PFSK-1 (cell line): ENCODE measurements around the gene LRRC36.

Source experiments
- FOXP2 ChIP-seq: optimal IDR thresholded peaks from 2 replicates; pipeline ENCODE3; 2011; ENCODE audit warnings: borderline replicate concordance, control low read depth, inconsistent platforms; ENCODE audit not compliant: insufficient read depth; ENCODE audit errors: extremely low read length, extremely low read depth
- TAF1 ChIP-seq: IDR thresholded peaks from 2 replicates; pipeline ENCODE4 v1.6.1; 2012; ENCODE audit warnings: low read length, control low read depth, borderline replicate concordance; ENCODE audit not compliant: insufficient read depth
- TF ChIP-seq, protein P1 (sequence below), 2 experiments: IDR thresholded peaks; 2 replicates each; pipeline versions ENCODE4 v1.6.1 to v1.8.0; 2011 to 2012; ENCODE audit warnings: low read depth in 2 of 2, low read length in 2 of 2, control low read depth in 1 of 2, inconsistent platforms in 1 of 2, mild to moderate bottlenecking in 1 of 2, moderate library complexity in 1 of 2; ENCODE audit not compliant: insufficient read depth in 1 of 2

DNA sequence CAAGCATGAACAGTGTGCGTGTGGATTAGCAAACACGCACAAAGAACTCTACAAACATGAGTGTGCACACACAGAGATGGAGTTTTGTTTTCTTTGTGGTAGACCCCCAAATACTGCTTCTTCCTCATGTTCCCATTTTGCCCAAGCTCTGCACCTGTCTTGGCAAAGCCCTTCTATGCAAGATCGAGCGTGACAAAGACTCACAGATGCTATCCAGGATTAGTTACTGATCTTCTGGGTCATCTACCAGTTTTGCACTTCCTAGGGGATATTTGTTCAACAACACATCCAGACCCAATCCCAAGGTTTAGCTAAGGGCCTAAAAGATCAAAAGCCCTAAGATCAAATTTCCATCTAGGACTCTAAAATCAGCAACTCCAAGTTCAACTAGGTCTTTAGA lies 16.0 kb downstream of the LRRC36 start:
- TF ChIP-seq TAF1 (no peak), FOXP2 (no peak)
- TF ChIP-seq, protein P1, sequence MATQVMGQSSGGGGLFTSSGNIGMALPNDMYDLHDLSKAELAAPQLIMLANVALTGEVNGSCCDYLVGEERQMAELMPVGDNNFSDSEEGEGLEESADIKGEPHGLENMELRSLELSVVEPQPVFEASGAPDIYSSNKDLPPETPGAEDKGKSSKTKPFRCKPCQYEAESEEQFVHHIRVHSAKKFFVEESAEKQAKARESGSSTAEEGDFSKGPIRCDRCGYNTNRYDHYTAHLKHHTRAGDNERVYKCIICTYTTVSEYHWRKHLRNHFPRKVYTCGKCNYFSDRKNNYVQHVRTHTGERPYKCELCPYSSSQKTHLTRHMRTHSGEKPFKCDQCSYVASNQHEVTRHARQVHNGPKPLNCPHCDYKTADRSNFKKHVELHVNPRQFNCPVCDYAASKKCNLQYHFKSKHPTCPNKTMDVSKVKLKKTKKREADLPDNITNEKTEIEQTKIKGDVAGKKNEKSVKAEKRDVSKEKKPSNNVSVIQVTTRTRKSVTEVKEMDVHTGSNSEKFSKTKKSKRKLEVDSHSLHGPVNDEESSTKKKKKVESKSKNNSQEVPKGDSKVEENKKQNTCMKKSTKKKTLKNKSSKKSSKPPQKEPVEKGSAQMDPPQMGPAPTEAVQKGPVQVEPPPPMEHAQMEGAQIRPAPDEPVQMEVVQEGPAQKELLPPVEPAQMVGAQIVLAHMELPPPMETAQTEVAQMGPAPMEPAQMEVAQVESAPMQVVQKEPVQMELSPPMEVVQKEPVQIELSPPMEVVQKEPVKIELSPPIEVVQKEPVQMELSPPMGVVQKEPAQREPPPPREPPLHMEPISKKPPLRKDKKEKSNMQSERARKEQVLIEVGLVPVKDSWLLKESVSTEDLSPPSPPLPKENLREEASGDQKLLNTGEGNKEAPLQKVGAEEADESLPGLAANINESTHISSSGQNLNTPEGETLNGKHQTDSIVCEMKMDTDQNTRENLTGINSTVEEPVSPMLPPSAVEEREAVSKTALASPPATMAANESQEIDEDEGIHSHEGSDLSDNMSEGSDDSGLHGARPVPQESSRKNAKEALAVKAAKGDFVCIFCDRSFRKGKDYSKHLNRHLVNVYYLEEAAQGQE (IDR thresholded peaks at IDR 0.05; ENCODE audit: insufficient read depth in 1 of 2, low read depth in 2 of 2, low read length in 2 of 2) = no peak
